Thyroid gland (tissue), 4 donors: ENCODE measurements around the gene ATP1A2. TPM values are rescaled to one million over a fixed set of nuclear protein-coding genes. Genes with fewer than 3 reads are reported as not detected.

Source experiments
- DNase-seq, 2 donors: peaks; one replicate each; pipeline ENCODE4 v3.0.0-alpha.2; 2019
- H3K27ac ChIP-seq, 3 donors: fragments of 200-600 bp; sonication (generic); 1 replicate in 2 of 3; 2 replicates in 1 of 3; pipeline ENCODE4 v1.5.1; 2016 to 2019; ENCODE audit warnings: mild to moderate bottlenecking in 1 of 3, moderate library complexity in 1 of 3
- H3K27me3 ChIP-seq: fragments of 200-600 bp; sonication (generic); one replicate; pipeline ENCODE4 v1.5.1; 2019
- H3K36me3 ChIP-seq, 2 donors: fragments of 200-600 bp; sonication (generic); one replicate each; pipeline ENCODE4 v1.5.1; 2016 to 2019
- H3K4me1 ChIP-seq, 2 donors: fragments of 200-600 bp; sonication (generic); one replicate each; pipeline ENCODE4 v1.5.1; 2017 to 2019
- H3K4me3 ChIP-seq, 3 donors: fragments of 200-600 bp; sonication (generic); replicated peaks in 1 of 3; 1 replicate in 2 of 3; 2 replicates in 1 of 3; pipeline ENCODE4 v1.5.1; 2016; ENCODE audit warnings: mild to moderate bottlenecking in 1 of 3
- H3K9me3 ChIP-seq: fragments of 200-600 bp; sonication (generic); one replicate; pipeline ENCODE4 v1.5.1; 2017
- POLR2A ChIP-seq, 2 donors: fragments of 450-650 bp; IDR thresholded peaks; one replicate each; pipeline ENCODE4 v1.6.1; 2017; ENCODE audit warnings: antibody characterized with exemption in 2 of 2, mild to moderate bottlenecking in 2 of 2, moderate library complexity in 1 of 2
- WGBS, 2 donors: methylation state at CpG; one replicate each; pipeline ENCODE4 v1.1.5; 2017; 5-methylcytosine and 5-hydroxymethylcytosine counted together
- intact Hi-C: fragments of 100-400 bp; cut with DNase I; formaldehyde crosslinking; loops from one replicate; pipeline ENCODE4 v1.15.1; 2023
- total RNA-seq, 4 donors: library from RNA; depleted of rRNA; stranded (reverse); fragments of >200 nt; gene quantifications; one replicate each; pipeline ENCODE4 v1.2.3, GENCODE V29; 2016
- TF ChIP-seq, protein P1 (sequence below), 6 experiments: fragments of 200-600 bp in 3 of 6; fragments of 450-650 bp in 3 of 6; sonication (generic) in 3 of 6; IDR thresholded peaks; one replicate each; pipeline ENCODE4 v1.5.1; 2016 to 2019; ENCODE audit warnings: antibody characterized with exemption in 6 of 6, mild to moderate bottlenecking in 2 of 6, inconsistent platforms in 1 of 6, moderate library complexity in 1 of 6

Gene ATP1A2
- total RNA-seq, 4 donors from 2014 or later, result 1.1 to 4.2 (median 2.6) TPM

- no peaks in the 10 kb centered on the region for H3K27me3 ChIP-seq
- DNase-seq, result peak; percentile 20 to 52
- no peak overlapping the region for H3K27ac ChIP-seq
- H3K9me3 ChIP-seq, result no peaks in the 10 kb centered on the region
- H3K36me3 ChIP-seq, result no peaks in the 10 kb centered on the region
- no peak overlapping the region for H3K4me3 ChIP-seq
- WGBS, 2 donors, result 76% methylated on average over 13 of the region's 13 CpGs
- peaks cover 5 to 18% of the 10 kb centered on the region in 2 donors for H3K4me1 ChIP-seq
- no peak for TF ChIP-seq POLR2A (IDR thresholded peaks at IDR 0.05)
- intact Hi-C loops, result no loop called here
These were observed 53.2 kb downstream of the ATP1A2 start for GRCh38 chr1:160168609-160169369.

GRCh38 chr1:160169553-160170399, 54.2 kb downstream of the ATP1A2 start:
- H3K4me1 ChIP-seq, result peaks cover 5 to 16% of the 10 kb centered on the region in 2 donors

GRCh38 chr1:160171354-160171753, 55.8 kb downstream of the ATP1A2 start:
- TF ChIP-seq, protein P1, sequence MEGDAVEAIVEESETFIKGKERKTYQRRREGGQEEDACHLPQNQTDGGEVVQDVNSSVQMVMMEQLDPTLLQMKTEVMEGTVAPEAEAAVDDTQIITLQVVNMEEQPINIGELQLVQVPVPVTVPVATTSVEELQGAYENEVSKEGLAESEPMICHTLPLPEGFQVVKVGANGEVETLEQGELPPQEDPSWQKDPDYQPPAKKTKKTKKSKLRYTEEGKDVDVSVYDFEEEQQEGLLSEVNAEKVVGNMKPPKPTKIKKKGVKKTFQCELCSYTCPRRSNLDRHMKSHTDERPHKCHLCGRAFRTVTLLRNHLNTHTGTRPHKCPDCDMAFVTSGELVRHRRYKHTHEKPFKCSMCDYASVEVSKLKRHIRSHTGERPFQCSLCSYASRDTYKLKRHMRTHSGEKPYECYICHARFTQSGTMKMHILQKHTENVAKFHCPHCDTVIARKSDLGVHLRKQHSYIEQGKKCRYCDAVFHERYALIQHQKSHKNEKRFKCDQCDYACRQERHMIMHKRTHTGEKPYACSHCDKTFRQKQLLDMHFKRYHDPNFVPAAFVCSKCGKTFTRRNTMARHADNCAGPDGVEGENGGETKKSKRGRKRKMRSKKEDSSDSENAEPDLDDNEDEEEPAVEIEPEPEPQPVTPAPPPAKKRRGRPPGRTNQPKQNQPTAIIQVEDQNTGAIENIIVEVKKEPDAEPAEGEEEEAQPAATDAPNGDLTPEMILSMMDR (IDR thresholded peaks at IDR 0.05), result no peak
- TF ChIP-seq POLR2A (IDR thresholded peaks at IDR 0.05), result no peak
- Histone ChIP-seq H3K9me3 (no peaks in the 10 kb centered on the region), H3K36me3 (no peaks in the 10 kb centered on the region), H3K27ac (no peak overlapping the region), H3K4me3 (no peak overlapping the region), H3K4me1 (peaks cover 5 to 16% of the 10 kb centered on the region in 2 donors), H3K27me3 (no peaks in the 10 kb centered on the region)
- no peak for DNase-seq
- intact Hi-C loops, result no loop called here
- 91 to 95% methylated on average over 4 of the region's 4 CpGs for WGBS, 2 donors

More at GRCh38 chr1:160169553-160170399, 54.2 kb downstream of the ATP1A2 start:
- no peak overlapping the region for H3K4me3 ChIP-seq
- H3K27ac ChIP-seq, result no peak overlapping the region
- no peaks in the 10 kb centered on the region for H3K9me3 ChIP-seq
- TF ChIP-seq POLR2A (IDR thresholded peaks at IDR 0.05), result no peak
- TF ChIP-seq, protein P1 (IDR thresholded peaks at IDR 0.05), result no peak
- intact Hi-C loops, result no loop called here
- no peaks in the 10 kb centered on the region for H3K36me3 ChIP-seq
- peak in 1 of 2 donors; percentile 13 for DNase-seq
- no peaks in the 10 kb centered on the region for H3K27me3 ChIP-seq
- 55 to 59% methylated on average over 15 of the region's 15 CpGs for whole genome bisulfite sequencing, 2 donors

GRCh38 chr1:160171980-160172379, 56.4 kb downstream of the ATP1A2 start:
- 23 to 30% methylated on average over 9 of the region's 9 CpGs for WGBS, 2 donors

DNA sequence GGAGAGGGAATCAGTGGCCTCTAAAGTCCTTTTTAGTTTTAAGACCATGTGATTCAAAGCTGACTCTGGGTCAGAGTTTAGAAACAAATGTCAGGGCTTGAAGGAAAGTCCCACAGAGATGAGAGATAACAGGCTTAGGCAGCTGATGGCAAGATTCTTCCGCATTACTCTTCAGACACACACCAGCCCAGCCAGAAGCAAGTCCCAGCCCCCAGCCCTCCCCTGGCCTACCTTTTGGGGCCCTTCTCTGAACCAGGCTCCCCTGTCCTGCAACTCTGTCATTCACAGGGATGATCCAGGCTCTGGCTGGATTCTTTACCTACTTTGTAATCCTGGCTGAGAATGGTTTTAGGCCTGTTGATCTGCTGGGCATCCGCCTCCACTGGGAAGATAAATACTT, 61.7 kb downstream of the ATP1A2 start:
- WGBS, 2 donors, result 90 to 91% methylated on average over 2 of the region's 2 CpGs
- H3K4me1 ChIP-seq, result peaks cover 0 to 1% of the 10 kb centered on the region in 2 donors

More at GRCh38 chr1:160171980-160172379, 56.4 kb downstream of the ATP1A2 start:
- DNase-seq, result peak; percentile 31 to 48
- Histone ChIP-seq H3K27me3 (no peaks in the 10 kb centered on the region), H3K9me3 (no peaks in the 10 kb centered on the region), H3K36me3 (no peaks in the 10 kb centered on the region), H3K27ac (no peak overlapping the region), H3K4me1 (peaks cover 5 to 16% of the 10 kb centered on the region in 2 donors), H3K4me3 (no peak overlapping the region)
- intact Hi-C loops, result no loop called here
- no peak for TF ChIP-seq POLR2A (IDR thresholded peaks at IDR 0.05)
- TF ChIP-seq, protein P1 (IDR thresholded peaks at IDR 0.05), result no peak

More for the DNA sequence above, 61.7 kb downstream of the ATP1A2 start:
- Histone ChIP-seq H3K36me3 (no peaks in the 10 kb centered on the region), H3K9me3 (no peaks in the 10 kb centered on the region), H3K27ac (no peak overlapping the region), H3K27me3 (no peaks in the 10 kb centered on the region), H3K4me3 (no peak overlapping the region)
- DNase-seq, result no peak
- TF ChIP-seq, protein P1 (IDR thresholded peaks at IDR 0.05), result no peak
- no peak for TF ChIP-seq POLR2A (IDR thresholded peaks at IDR 0.05)
- intact Hi-C loops, result no loop called here
